Astrocyte of the cerebellum (primary cell): ENCODE measurements around the gene SCNN1B.

ENCODE experiments used
- DNase-seq: peaks from one replicate; pipeline ENCODE4 v3.0.0-alpha.2; 2011; ENCODE audit warnings: low read depth
- H3K4me3 ChIP-seq: 2 replicates; pipeline ENCODE4 v1.5.1; 2011; ENCODE audit warnings: mild to moderate bottlenecking, low read depth, low read length, moderate library complexity
- in situ Hi-C: cut with HindIII; loops from 2 replicates; pipeline ENCODE4 v1.10.0; 2017; ENCODE audit warnings: low sequenced_read_pairs
- TF ChIP-seq, protein P1 (sequence below): IDR thresholded peaks from 2 replicates; pipeline ENCODE4 v1.5.1; 2012; ENCODE audit warnings: low read length, low read depth, moderate library complexity, mild to moderate bottlenecking; ENCODE audit errors: missing control alignments

The SCNN1B gene

DNA sequence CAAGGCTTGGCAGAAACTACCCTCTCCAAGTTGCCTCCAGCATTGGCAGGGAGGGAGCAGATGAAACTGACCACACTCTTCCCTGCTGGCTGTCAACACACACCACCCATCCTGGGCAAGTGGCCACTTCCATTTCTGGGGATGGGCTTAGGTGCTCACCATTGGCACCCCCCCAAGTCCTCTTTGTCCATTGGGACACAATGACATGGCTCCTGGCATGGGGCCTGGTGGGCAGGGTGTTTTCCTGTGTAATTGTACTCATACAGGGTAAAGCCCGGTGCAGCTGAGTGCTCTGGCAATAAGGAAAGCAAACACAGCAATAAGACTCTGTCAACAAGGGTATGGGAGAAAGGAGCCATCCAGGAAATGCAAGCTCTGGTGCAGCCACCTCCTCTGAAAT, 22.6 kb downstream of the SCNN1B start:
- DNase-seq = no peak
- TF ChIP-seq, protein P1, sequence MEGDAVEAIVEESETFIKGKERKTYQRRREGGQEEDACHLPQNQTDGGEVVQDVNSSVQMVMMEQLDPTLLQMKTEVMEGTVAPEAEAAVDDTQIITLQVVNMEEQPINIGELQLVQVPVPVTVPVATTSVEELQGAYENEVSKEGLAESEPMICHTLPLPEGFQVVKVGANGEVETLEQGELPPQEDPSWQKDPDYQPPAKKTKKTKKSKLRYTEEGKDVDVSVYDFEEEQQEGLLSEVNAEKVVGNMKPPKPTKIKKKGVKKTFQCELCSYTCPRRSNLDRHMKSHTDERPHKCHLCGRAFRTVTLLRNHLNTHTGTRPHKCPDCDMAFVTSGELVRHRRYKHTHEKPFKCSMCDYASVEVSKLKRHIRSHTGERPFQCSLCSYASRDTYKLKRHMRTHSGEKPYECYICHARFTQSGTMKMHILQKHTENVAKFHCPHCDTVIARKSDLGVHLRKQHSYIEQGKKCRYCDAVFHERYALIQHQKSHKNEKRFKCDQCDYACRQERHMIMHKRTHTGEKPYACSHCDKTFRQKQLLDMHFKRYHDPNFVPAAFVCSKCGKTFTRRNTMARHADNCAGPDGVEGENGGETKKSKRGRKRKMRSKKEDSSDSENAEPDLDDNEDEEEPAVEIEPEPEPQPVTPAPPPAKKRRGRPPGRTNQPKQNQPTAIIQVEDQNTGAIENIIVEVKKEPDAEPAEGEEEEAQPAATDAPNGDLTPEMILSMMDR = no peak
- in situ Hi-C loops = no loop called here
- no peak overlapping the region for H3K4me3 ChIP-seq

DNA sequence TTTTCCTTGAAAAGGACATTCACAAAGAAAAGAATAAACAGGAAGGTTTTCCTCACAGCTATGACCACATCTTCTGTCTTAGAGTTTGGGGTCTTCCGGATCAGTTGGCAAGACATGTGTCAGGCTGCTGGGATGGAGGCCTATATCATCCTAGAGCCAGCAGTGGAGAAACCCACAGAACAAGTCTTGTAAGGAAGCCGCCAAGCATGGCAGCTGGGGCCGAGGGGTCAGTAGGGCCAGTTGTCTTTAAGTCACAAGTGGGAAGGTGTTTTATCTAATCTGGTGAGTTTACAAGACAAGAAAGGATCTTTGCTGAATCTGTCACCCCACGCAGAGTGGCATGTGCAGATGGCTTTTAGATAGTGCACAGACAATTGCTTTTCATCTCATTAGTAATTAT, 25.7 kb downstream of the SCNN1B start:
- no peak for DNase-seq
- no peak overlapping the region for H3K4me3 ChIP-seq
- TF ChIP-seq, protein P1 = no peak
- in situ Hi-C loops = no loop called here

DNA sequence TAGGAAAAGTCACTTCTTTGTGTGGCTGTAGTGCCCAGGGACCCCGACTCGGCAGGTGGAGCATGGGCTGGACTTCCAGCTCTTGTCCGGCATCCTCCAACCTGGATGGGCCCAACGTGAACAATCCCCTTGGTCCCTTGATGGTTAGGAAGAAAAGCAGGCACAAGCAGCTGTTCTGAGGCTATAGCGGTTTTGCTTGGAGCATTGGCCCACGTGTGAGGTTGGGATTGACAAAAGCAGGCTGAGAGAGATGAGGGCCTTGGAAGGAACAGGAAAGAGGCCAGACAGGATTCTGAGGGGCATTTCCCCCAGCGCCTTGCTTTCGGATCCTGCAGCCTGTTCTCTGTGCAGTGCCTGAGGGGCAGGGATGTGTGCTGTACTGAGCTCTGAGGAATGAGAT, 28.1 kb downstream of the SCNN1B start:
- TF ChIP-seq, protein P1 = no peak
- DNase-seq = no peak
- in situ Hi-C loops = no loop called here
- H3K4me3 ChIP-seq = no peak overlapping the region

DNA sequence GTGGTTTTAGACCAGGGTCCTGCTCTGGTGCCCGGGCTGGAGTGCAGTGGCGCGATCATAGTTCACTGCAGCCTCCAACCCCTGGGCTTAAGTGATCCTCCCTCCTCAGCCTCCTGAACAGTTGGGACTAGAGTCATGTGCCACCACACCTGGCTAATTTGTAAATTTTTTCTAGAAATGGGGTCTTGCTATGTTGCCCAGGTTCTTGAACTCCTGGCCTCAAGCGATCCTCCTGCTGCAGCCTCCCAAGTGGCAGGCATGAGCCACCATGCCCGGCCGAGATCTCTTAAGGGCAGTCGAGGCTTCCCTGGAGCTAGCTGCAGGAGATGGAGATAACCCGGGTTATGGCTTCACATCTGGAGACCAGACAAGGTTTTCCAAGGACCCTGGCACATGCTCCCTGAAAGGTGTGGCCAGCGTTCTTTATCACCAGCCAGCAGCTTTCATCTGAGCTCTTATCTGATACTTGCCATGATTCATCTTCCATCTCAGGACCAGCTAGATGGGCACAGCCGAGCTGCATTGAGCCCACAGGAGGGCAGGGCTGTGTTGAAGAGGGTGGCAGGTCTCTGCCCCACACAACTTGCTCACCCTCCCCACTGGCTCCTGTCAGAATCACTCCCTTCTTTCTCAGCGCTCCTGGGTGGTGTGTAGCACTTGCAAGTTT, 28.6 kb downstream of the SCNN1B start:
- in situ Hi-C loops = no loop called here
- TF ChIP-seq, protein P1 = no peak

DNA sequence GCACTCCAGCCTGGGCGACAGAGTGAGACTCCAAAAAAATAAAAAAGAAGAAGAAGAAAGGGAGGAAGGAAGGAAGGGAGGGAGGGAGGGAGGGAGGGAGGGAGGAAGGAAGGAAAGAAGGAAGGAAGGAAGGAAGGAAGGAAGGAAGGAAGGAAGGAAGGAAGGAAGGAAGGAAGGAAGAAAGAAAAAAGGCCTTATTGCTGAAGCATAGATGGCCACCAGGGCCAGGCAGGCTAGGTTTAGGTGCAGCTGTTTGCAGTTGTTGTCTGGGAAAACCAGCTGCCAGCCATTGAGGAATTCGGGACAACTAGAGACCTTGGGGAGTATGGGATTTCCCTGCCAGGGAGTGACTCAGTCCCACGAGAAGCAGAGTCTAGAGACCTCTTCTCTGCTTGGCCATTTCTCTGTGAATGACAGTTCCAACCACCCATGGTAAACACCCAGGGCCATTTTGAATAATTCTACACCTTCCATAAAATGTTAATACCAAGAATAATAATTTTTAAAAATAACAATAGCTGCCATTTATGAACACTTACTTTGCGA, 31.0 kb downstream of the SCNN1B start:
- TF ChIP-seq, protein P1 = no peak
- in situ Hi-C loops = no loop called here
- no peak for DNase-seq
- no peak overlapping the region for H3K4me3 ChIP-seq

More for the DNA sequence above, 28.6 kb downstream of the SCNN1B start:
- H3K4me3 ChIP-seq = no peak overlapping the region
- no peak for DNase-seq

DNA sequence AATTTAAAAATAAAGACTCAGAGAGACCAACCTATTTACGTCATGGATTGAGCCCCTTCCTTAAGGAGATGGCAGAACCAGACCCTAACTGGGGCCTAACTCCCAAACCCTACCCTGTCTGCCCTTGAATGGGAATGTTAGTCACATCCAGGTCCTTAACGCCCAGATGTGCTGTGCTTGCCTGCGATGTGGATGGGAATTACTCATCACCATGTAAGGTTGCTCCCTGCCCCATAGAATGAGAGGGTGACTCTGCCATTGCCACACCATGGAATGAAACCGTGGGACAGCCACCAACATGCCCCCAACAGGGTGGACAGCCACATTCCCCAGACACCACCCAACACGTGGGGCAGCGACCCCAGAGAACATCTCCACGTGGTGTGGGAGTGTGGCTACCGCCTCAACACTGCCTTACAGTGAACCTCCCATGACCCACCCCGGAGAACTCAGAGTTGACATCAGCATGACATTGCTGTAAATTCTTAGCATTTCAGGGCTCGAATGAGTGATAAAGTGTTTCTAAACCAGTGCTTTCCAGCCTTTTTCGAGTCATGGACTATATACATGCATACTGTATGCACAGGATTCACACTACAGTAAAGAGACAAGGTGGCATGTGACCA, 31.8 kb downstream of the SCNN1B start:
- TF ChIP-seq, protein P1 = no peak
- no peak overlapping the region for H3K4me3 ChIP-seq
- in situ Hi-C loops = no loop called here
- no peak for DNase-seq
